SK-N-SH (cell line): ENCODE measurements around the gene DOCK10. TPM values are rescaled to one million over a fixed set of nuclear protein-coding genes. Genes with fewer than 3 reads are reported as not detected.

Experiments used
- CTCF ChIA-PET: fragments of 300-600, 350-600 bp; formaldehyde crosslinking; extraction: SDS; loops from one replicate; lab custom pipeline; 2021; lab: Yijun Ruan, JAX
- POLR2A ChIA-PET: fragments of 350-600 bp; sonication (Branson Sonifier 250); formaldehyde crosslinking; extraction: SDS; loops from one replicate; lab custom pipeline; 2020; ENCODE audit warnings: antibody characterized with exemption, inconsistent platforms; lab: Yijun Ruan, JAX
- DNase-seq: peaks from one replicate; pipeline ENCODE4 v3.0.0; 2012
- H2AFZ ChIP-seq: fragments of 200-600 bp; sonication (generic); 2 replicates; pipeline ENCODE4 v1.8.1; 2016; ENCODE audit warnings: antibody characterized with exemption, mild to moderate bottlenecking, low read depth
- H3F3A ChIP-seq: fragments of 200-600 bp; sonication (generic); replicated peaks from 2 replicates; pipeline ENCODE3; 2016; ENCODE audit warnings: antibody characterized with exemption, mild to moderate bottlenecking; ENCODE audit not compliant: insufficient read depth
- H3K27ac ChIP-seq, 2 experiments: fragments of 200-500 bp in 1 of 2; fragments of 200-600 bp in 1 of 2; sonication (Bioruptor generic) in 1 of 2; sonication (generic), shearing (Covaris generic) in 1 of 2; 2 replicates each; pipeline versions ENCODE4 v1.5.1 to v1.6.1; 2014 to 2016; ENCODE audit warnings: low read depth in 2 of 2, inconsistent platforms in 1 of 2, low read length in 1 of 2, mild to moderate bottlenecking in 1 of 2, mixed read lengths in 1 of 2
- H3K27me3 ChIP-seq: fragments of 200-600 bp; sonication (generic), shearing (Covaris generic); 2 replicates; pipeline ENCODE4 v1.6.1; 2016; ENCODE audit warnings: mixed run types; ENCODE audit not compliant: insufficient read depth
- H3K36me3 ChIP-seq, 2 experiments: fragments of 200-500 bp in 1 of 2; fragments of 200-600 bp in 1 of 2; sonication (Bioruptor generic) in 1 of 2; sonication (generic) in 1 of 2; replicated peaks in 1 of 2; 2 replicates each; pipeline versions ENCODE3 to v1.5.1; 2014 to 2016; ENCODE audit warnings: low read length in 1 of 2, mild to moderate bottlenecking in 1 of 2; ENCODE audit not compliant: insufficient read depth in 2 of 2, control insufficient read depth in 1 of 2
- H3K4me1 ChIP-seq, 2 experiments: fragments of 200-500 bp in 1 of 2; fragments of 200-600 bp in 1 of 2; sonication (Bioruptor generic) in 1 of 2; sonication (generic), shearing (Covaris generic) in 1 of 2; 2 replicates each; pipeline versions ENCODE4 v1.5.1 to v1.6.1; 2014 to 2016; ENCODE audit warnings: low read depth in 1 of 2, low read length in 1 of 2, mixed run types in 1 of 2; ENCODE audit not compliant: insufficient read depth in 2 of 2, control insufficient read depth in 1 of 2
- H3K4me2 ChIP-seq: fragments of 200-600 bp; sonication (generic), shearing (Covaris generic); 2 replicates; pipeline ENCODE4 v1.6.1; 2017; ENCODE audit warnings: mixed run types
- H3K4me3 ChIP-seq, 2 experiments: fragments of 200-500 bp in 1 of 2; fragments of 200-600 bp in 1 of 2; sonication (Bioruptor generic) in 1 of 2; sonication (generic), shearing (Covaris generic) in 1 of 2; 2 replicates each; pipeline versions ENCODE4 v1.5.1 to v1.8.1; 2014 to 2016; ENCODE audit warnings: low read depth in 2 of 2, inconsistent platforms in 1 of 2, low read length in 1 of 2, mild to moderate bottlenecking in 1 of 2, mixed read lengths in 1 of 2, moderate library complexity in 1 of 2
- H3K79me2 ChIP-seq: fragments of 200-600 bp; sonication (generic); 2 replicates; pipeline ENCODE4 v1.8.1; 2017; ENCODE audit warnings: mild to moderate bottlenecking; ENCODE audit not compliant: insufficient read depth
- H3K9ac ChIP-seq: fragments of 200-600 bp; sonication (generic); 2 replicates; pipeline ENCODE4 v1.6.1; 2017; ENCODE audit warnings: mixed run types
- H3K9me2 ChIP-seq: fragments of 200-600 bp; sonication (generic); 2 replicates; pipeline ENCODE4 v1.6.1; 2017; ENCODE audit warnings: mixed run types
- H3K9me3 ChIP-seq: fragments of 200-600 bp; sonication (generic); 2 replicates; pipeline ENCODE4 v1.6.1; 2017; ENCODE audit warnings: mixed run types, mild to moderate bottlenecking, moderate library complexity
- H4K20me1 ChIP-seq: fragments of 200-600 bp; sonication (generic); 2 replicates; pipeline ENCODE4 v1.6.1; 2017; ENCODE audit warnings: mild to moderate bottlenecking, mixed run types; ENCODE audit not compliant: insufficient read depth
- CHD2 ChIP-seq: fragments of 150-350 bp; IDR thresholded peaks from 2 replicates; pipeline ENCODE4 v1.6.1; 2018; ENCODE audit warnings: low read length; ENCODE audit not compliant: partially characterized antibody
- ELF1 ChIP-seq: IDR thresholded peaks from 2 replicates; pipeline ENCODE4 v1.4.0; 2012
- EP300 ChIP-seq, 2 experiments: IDR thresholded peaks; 2 replicates each; pipeline versions ENCODE4 v1.4.0 to v1.6.1; 2012; ENCODE audit warnings: borderline replicate concordance in 1 of 2, low read depth in 1 of 2, low read length in 1 of 2
- EZH2phosphoT487 ChIP-seq: fragments of 200-600 bp; sonication (generic); IDR thresholded peaks from 2 replicates; pipeline ENCODE4 v1.6.1; 2017; ENCODE audit warnings: low read depth, mixed run types, mild to moderate bottlenecking, antibody characterized with exemption, moderate library complexity, borderline replicate concordance
- FOXM1 ChIP-seq: IDR thresholded peaks from 2 replicates; pipeline ENCODE4 v1.4.0; 2012; ENCODE audit warnings: low read depth, mild to moderate bottlenecking
- GATA2 ChIP-seq: sonication (generic); formaldehyde crosslinking; IDR thresholded peaks from 2 replicates; pipeline ENCODE4 v1.5.0; 2020; ENCODE audit warnings: mild to moderate bottlenecking, missing genetic modification reagents
- JUND ChIP-seq: IDR thresholded peaks from 2 replicates; pipeline ENCODE4 v1.4.0; 2012
- RAD21 ChIP-seq: IDR thresholded peaks from 2 replicates; pipeline ENCODE4 v1.6.1; 2012; ENCODE audit warnings: mild to moderate bottlenecking, low read length
- RCOR1 ChIP-seq: fragments of 150-350 bp; IDR thresholded peaks from 2 replicates; pipeline ENCODE4 v1.6.1; 2017; ENCODE audit warnings: antibody characterized with exemption, low read length
- RXRA ChIP-seq: IDR thresholded peaks from 2 replicates; pipeline ENCODE4 v1.4.0; 2012; ENCODE audit warnings: low read depth, mild to moderate bottlenecking, borderline replicate concordance
- SIN3A ChIP-seq: IDR thresholded peaks from 2 replicates; pipeline ENCODE4 v1.6.1; 2012; ENCODE audit warnings: low read depth, mild to moderate bottlenecking, low read length, moderate library complexity, borderline replicate concordance
- SMC3 ChIP-seq: IDR thresholded peaks from 2 replicates; pipeline ENCODE4 v1.6.1; 2012; ENCODE audit warnings: low read depth, low read length, improper control_type of control experiment
- TCF12 ChIP-seq: IDR thresholded peaks from 2 replicates; pipeline ENCODE4 v1.4.0; 2012
- TEAD4 ChIP-seq: IDR thresholded peaks from 2 replicates; pipeline ENCODE4 v1.4.0; 2012; ENCODE audit warnings: mild to moderate bottlenecking, borderline replicate concordance; ENCODE audit not compliant: insufficient read depth
- YY1 ChIP-seq: IDR thresholded peaks from 2 replicates; pipeline ENCODE4 v1.4.0; 2012; ENCODE audit warnings: low read depth, mild to moderate bottlenecking
- WGBS: methylation state at CpG from one replicate; pipeline ENCODE4 v1.1.6; 2017; ENCODE audit warnings: low lambda C conversion rate; 5-methylcytosine and 5-hydroxymethylcytosine counted together
- polyA plus RNA-seq, 3 experiments: library from polyadenylated mRNA; depleted of rRNA; stranded (reverse); fragments of >200 nt; gene quantifications; 2 replicates each; pipeline ENCODE4 v1.2.3, GENCODE V29; 2012
- TF ChIP-seq, protein P1 (sequence below): IDR thresholded peaks from 2 replicates; pipeline ENCODE4 v1.4.0; 2012; ENCODE audit warnings: low read depth
- TF ChIP-seq, protein P2 (sequence below): fragments of 150-350 bp; IDR thresholded peaks from 2 replicates; pipeline ENCODE4 v1.6.1; 2017; ENCODE audit warnings: antibody characterized with exemption, low read length, low read depth, borderline replicate concordance
- TF ChIP-seq, protein P3 (sequence below): fragments of 150-350 bp; IDR thresholded peaks from 2 replicates; pipeline ENCODE4 v1.6.1; 2016; ENCODE audit warnings: mild to moderate bottlenecking, low read depth, low read length
- TF ChIP-seq, protein P4 (sequence below): IDR thresholded peaks from 2 replicates; pipeline ENCODE4; 2012
- TF ChIP-seq, protein P5 (sequence below): fragments of 200-600 bp; sonication (generic); IDR thresholded peaks from 2 replicates; pipeline ENCODE4 v1.6.1; 2017; ENCODE audit warnings: antibody characterized with exemption, mild to moderate bottlenecking, moderate library complexity

DOCK10 gene
- polyA plus RNA-seq, 1 of the 3 experiments (the other 2 are of a cell fraction): 24.1 TPM

DNA sequence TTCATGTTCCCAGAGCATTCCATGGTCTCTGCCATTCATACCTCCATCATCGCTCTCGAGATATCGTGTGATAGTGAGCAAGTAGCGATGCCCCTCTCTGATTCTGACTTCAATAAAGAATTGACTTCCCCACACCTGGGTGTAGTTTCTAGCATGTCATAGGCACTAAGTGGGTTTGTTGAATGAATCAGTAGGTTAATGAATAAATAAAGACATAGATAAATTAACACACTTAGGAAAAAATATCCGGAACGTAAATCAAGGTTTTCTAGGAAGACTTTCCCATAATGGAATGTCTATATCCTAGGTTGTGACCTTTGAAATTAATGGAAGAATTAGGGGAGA lies 159.1 kb downstream of the DOCK10 start:
- Histone ChIP-seq H3K27me3 (no peaks in the 10 kb centered on the region), H3K27ac (peak overlapping the region in 1 of 2 experiments; percentile 88; a peak in 2 of 4 replicates), H3K9ac (no peak overlapping the region), H3K9me3 (no peaks in the 10 kb centered on the region), H3F3A (peaks cover 66% of the 10 kb centered on the region), H3K4me1 (peaks cover 8 to 39% of the 10 kb centered on the region in 2 experiments), H3K36me3 (peaks cover 6 to 50% of the 10 kb centered on the region in 2 experiments), H3K4me2 (peak overlapping the region; percentile 32; the same call in 1 of the 2 replicates), H3K9me2 (no peaks in the 10 kb centered on the region), H3K4me3 (no peak overlapping the region), H2AFZ (no peak overlapping the region), H3K79me2 (no peaks in the 10 kb centered on the region), H4K20me1 (no peaks in the 10 kb centered on the region)
- WGBS: 91% methylated on average over 6 of the region's 6 CpGs
- CTCF ChIA-PET: no interaction called here
- POLR2A ChIA-PET: no interaction called here
- no peak for DNase-seq
- TF ChIP-seq ELF1 (no peak), EZH2phosphoT487 (no peak), EP300 (IDR thresholded peaks at IDR 0.05; ENCODE audit: borderline replicate concordance in 1 of 2, low read depth in 1 of 2, low read length in 1 of 2) (no peak), SIN3A (no peak), GATA2 (CRISPR knock-in tag) (no peak), FOXM1 (no peak), SMC3 (no peak), TEAD4 (no peak), RXRA (no peak), CHD2 (no peak)
- TF ChIP-seq, protein P1, sequence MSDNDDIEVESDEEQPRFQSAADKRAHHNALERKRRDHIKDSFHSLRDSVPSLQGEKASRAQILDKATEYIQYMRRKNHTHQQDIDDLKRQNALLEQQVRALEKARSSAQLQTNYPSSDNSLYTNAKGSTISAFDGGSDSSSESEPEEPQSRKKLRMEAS: no peak
- TF ChIP-seq, protein P2, sequence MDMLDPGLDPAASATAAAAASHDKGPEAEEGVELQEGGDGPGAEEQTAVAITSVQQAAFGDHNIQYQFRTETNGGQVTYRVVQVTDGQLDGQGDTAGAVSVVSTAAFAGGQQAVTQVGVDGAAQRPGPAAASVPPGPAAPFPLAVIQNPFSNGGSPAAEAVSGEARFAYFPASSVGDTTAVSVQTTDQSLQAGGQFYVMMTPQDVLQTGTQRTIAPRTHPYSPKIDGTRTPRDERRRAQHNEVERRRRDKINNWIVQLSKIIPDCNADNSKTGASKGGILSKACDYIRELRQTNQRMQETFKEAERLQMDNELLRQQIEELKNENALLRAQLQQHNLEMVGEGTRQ: no peak

DNA sequence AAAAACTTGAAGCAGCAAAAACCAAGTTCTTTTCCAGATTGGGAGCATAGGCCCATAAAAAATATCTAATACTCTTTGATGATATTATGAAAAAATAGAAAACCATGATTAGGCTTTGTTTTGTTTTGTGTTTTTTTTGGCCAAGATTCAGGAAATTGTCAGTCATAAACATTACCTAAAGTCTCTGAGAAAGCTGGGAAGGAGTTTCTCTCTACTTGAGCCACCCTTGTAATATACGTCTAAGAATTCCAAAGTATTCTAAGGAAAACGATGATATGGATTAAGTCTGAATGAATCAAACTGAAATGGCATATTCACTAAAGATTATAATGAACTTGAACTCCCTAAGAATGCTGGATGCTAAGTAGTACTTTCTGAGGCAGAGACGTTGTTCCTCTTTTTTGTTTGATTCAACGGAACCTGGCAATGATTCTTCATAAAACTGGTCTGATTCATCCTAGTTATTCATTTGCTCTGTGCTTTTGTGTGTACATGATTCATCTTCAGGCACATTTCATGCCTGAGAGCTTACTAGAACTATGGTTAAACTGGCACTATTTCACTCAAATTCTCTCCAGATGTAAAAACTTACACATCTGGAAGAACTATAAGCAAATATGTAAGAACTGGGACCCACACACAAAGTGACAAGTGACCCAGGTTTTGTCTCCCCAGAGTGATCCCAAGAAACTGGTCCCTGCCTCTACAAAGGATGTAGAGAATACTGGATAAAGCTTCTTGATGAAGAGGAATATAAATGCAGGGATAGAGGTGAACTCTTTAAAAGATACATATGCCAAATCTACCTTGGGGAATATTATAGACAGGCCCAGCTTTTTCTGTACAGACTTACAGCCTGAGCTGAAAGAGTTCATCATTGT lies 159.7 kb downstream of the DOCK10 start:
- POLR2A ChIA-PET: no interaction called here
- peak overlapping the region; percentile 24; the same call in 1 of the 2 replicates for H3K9ac ChIP-seq
- H3K9me2 ChIP-seq: no peaks in the 10 kb centered on the region
- no peaks in the 10 kb centered on the region for H3K9me3 ChIP-seq
- no peak overlapping the region for H3K4me3 ChIP-seq
- CTCF ChIA-PET: no interaction called here
- no peak overlapping the region; the same call in 1 of the 2 replicates for H2AFZ ChIP-seq
- H3K4me2 ChIP-seq: peak overlapping the region; percentile 42; the same call in 1 of the 2 replicates
- H3F3A ChIP-seq: peaks cover 62% of the 10 kb centered on the region
- H3K36me3 ChIP-seq: peaks cover 6 to 48% of the 10 kb centered on the region in 2 experiments
- peak overlapping the region in 1 of 2 experiments; percentile 88; a peak in 3 of 4 replicates for H3K27ac ChIP-seq
- H3K79me2 ChIP-seq: no peaks in the 10 kb centered on the region
- no peak for DNase-seq
- H3K27me3 ChIP-seq: no peaks in the 10 kb centered on the region
- peaks cover 8 to 39% of the 10 kb centered on the region in 2 experiments for H3K4me1 ChIP-seq
- 12% methylated on average over 4 of the region's 4 CpGs for WGBS
- no peaks in the 10 kb centered on the region for H4K20me1 ChIP-seq
- TF ChIP-seq RAD21: no peak
- TF ChIP-seq, protein P3, sequence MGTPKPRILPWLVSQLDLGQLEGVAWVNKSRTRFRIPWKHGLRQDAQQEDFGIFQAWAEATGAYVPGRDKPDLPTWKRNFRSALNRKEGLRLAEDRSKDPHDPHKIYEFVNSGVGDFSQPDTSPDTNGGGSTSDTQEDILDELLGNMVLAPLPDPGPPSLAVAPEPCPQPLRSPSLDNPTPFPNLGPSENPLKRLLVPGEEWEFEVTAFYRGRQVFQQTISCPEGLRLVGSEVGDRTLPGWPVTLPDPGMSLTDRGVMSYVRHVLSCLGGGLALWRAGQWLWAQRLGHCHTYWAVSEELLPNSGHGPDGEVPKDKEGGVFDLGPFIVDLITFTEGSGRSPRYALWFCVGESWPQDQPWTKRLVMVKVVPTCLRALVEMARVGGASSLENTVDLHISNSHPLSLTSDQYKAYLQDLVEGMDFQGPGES: no peak
- no peak for TF ChIP-seq YY1
- TF ChIP-seq JUND: peak; percentile 93
- TF ChIP-seq, protein P4, sequence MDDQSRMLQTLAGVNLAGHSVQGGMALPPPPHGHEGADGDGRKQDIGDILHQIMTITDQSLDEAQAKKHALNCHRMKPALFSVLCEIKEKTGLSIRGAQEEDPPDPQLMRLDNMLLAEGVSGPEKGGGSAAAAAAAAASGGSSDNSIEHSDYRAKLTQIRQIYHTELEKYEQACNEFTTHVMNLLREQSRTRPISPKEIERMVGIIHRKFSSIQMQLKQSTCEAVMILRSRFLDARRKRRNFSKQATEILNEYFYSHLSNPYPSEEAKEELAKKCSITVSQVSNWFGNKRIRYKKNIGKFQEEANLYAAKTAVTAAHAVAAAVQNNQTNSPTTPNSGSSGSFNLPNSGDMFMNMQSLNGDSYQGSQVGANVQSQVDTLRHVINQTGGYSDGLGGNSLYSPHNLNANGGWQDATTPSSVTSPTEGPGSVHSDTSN: peak; percentile 64; the same call in 1 of the 2 replicates
- TF ChIP-seq EP300 (IDR thresholded peaks at IDR 0.05; ENCODE audit: borderline replicate concordance in 1 of 2, low read depth in 1 of 2, low read length in 1 of 2): peak in 1 of 2 experiments; percentile 75; a peak in 2 of 4 replicates
- TF ChIP-seq RCOR1: no peak
- TF ChIP-seq, protein P2: no peak
- TF ChIP-seq, protein P5, sequence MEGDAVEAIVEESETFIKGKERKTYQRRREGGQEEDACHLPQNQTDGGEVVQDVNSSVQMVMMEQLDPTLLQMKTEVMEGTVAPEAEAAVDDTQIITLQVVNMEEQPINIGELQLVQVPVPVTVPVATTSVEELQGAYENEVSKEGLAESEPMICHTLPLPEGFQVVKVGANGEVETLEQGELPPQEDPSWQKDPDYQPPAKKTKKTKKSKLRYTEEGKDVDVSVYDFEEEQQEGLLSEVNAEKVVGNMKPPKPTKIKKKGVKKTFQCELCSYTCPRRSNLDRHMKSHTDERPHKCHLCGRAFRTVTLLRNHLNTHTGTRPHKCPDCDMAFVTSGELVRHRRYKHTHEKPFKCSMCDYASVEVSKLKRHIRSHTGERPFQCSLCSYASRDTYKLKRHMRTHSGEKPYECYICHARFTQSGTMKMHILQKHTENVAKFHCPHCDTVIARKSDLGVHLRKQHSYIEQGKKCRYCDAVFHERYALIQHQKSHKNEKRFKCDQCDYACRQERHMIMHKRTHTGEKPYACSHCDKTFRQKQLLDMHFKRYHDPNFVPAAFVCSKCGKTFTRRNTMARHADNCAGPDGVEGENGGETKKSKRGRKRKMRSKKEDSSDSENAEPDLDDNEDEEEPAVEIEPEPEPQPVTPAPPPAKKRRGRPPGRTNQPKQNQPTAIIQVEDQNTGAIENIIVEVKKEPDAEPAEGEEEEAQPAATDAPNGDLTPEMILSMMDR: no peak
- TF ChIP-seq TCF12: peak; percentile 92
- no peak for TF ChIP-seq EZH2phosphoT487
- no peak for TF ChIP-seq SMC3
